Stimulated activated CD4-positive, alpha-beta T cell treated with anti-CD3 and anti-CD28 coated beads, Interleukin-4, amount 100 ng/mL, for 4 hours (primary cell): ENCODE results near the gene MT1E.
"Not testable (repeated sequence)": the region's sequence is repeated elsewhere in the genome, so short reads cannot be mapped to it uniquely, and the experiment has no call there.

Experiments used
- DNase-seq, 2 experiments: peaks; one replicate each; pipeline ENCODE4 v3.0.0-alpha.2; 2020

MT1E gene

GRCh38 chr16:56647641-56648431 lies 22.3 kb downstream of the MT1E start:
- DNase-seq, result no peak

DNA sequence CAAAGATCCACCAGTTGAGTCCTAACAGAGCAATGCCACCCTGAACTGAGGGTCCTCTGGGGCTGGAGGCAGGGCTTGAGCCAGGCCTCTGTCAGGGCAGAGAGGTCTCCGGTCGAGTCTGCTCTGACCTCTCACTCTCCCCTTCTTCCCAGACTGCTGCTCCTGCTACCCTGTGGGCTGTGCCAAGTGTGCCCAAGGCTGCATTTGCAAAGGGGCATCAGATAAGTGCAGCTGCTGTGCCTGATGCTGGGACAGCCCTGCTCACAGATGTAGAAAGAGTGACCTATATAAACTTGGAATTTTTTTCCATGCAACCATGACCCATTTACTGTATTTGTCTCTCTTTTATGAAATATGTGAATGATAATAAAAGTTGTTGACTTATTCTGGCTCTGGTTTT lies 23.7 kb downstream of the MT1E start:
- no peak for DNase-seq

DNA sequence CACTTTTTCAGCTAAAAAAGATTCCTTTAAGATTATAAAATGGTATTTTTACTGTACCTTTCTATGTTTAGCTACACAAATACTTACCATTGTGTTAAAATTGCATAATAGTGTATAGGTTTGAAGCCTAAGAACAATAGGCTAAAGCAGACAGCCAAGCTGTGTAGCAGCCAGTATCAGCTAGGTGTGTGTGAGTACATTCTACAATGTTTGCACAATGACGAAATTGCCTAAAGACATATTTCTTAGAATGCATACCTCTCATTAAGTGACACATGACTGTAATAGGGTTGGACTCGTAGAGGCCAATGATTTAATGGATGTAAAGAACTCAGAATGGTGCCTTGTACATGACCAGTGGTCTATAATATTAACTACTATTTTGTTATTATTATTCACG lies 24.2 kb downstream of the MT1E start:
- no peak for DNase-seq

GRCh38 chr16:56651586-56651985 lies 26.0 kb downstream of the MT1E start, which contains the start of gene MT1B:
MT1B (plus strand) TSS chr16:56651886; CDS start chr16:56651954, 68 bp downstream.
- DNase-seq, result no peak

DNA sequence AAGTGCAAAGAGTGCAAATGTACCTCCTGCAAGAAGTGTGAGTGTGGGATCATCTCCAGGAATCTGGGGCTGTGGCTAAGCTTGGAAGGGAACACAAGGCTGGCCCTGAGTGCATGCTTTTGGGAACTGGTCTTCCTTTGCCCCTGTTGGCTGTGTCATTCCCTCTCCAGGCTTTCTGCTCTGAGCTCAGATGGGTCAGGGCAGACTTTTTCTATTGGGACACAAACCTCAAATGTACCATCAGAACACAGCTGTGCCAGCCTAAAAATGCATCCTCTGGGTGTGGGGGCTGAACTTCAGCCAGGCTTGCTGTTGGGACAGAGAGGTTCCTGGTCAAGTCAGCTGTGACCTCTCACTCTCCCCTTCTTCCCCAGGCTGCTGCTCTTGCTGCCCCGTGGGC lies 27.0 kb downstream of the MT1E start:
- DNase-seq, result no peak

DNA sequence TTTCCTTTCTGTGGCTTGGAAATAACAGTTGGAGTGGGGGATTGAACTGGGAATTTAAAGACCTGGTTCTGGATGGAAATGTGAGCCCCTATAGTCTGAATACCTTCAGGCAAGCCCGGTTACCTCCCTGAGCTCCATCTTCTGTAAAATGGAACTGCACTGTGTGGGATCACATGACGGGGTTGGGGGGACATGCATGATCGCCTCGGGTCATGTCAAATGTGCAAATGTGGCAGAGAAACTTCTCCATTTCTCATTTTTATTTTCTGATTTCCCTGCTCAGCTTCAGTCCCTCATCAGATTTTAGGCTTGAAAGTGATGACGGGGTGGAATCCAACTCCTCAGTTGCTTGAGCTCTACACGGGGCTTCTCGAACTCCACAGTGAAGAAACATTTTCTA lies 27.6 kb downstream of the MT1E start:
- DNase-seq, result no peak

- peak; percentile 61 to 75 for DNase-seq
Observed at GRCh38 chr16:56657555-56658326, 32.2 kb downstream of the MT1E start, which contains the start of gene MT1F. MT1F (plus strand) TSS chr16:56657959; CDS start chr16:56658059, 100 bp downstream.

DNA sequence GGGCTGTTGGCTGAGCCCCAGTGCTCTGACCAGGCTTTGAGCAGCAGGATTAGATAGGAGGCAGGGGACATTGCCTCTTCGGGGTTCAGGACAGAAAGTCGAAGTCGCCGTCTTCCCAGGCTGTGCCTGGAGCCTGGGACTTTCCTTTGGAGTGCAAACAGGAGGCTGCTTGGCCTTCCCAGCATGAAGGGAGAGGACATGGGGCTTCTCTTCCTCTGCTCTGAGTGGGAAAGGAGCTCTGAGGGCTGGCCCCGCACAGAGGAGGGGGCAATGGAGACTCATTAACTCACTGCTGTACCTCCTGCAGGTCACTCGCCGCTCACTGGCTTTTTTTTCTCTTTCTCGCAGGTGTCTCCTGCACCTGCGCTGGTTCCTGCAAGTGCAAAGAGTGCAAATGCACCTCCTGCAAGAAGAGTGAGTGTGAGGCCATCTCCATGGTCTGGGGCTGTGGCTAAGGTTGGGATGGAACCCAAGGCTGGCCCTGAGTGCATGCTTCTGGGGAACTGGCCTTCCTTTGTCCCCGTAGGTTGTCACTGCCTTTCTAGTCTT lies 32.8 kb downstream of the MT1E start:
- DNase-seq, result no peak

- DNase-seq, result peak; percentile 22 to 30
Observed at GRCh38 chr16:56662357-56663354, 37.1 kb downstream of the MT1E start.

DNA sequence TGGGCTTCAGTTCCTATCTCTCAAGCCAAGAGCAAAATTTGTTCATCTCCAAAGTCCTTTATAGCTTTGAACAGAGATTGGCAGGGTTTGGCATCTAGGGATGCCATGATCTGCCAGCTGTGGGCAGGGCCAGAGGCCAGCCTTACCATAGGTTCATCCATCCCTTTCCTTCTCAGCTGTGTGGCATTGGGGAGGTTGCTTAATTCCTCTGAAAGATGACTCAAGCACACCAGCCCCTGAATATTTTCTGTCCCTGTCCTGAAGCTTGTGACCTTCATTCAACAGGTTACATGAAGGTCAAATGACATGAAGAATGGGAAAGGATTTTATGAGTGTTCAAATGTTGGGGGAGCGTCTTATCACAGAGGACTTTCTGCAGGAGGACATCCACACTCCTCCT lies 38.9 kb downstream of the MT1E start:
- no peak for DNase-seq

DNA sequence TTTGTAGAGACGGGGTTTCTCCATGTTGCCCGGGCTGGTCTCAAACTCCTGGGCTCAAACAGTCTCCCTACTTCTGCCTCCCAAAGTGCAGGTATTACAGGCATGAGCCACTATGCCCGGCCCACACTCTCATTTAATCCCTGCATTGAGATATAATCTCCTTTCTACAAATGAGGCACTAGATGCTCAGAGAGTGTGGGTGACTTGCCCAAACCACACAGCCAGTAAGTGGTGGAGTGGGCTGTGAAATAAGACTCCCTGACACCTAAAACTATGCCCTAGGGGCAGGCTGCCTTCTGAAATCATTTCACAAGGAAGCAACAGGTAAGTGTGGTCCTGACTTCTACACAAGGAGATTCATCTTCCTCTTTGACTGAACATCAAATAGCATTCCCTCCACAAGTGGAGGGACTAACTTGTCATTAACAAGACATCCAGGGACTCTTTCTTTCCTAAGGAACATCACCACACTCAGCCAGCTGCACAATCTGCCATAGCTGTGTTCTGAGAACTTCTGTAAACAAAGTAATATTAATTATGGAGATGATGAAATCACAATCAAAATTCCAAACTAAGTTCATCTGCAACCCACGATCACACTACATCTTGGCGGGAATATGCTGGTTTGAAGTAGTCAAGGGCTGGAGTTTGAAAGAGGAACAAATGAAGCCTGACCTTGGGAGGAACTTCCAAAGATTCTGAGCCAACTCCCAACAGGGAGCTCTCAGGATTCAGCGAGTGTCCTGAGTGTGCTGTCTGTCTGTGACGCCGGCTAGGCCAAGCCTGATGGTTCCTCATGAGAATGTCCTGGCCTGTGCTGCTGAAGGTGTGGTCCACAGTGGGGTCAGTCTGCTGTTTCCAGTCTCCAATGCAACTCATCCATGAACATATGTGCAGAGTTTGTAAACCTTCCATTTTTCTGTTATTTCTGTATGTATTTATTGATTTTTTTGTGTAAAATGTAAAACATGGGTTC lies 40.0 kb downstream of the MT1E start:
- DNase-seq, result not testable (repeated sequence)

DNA sequence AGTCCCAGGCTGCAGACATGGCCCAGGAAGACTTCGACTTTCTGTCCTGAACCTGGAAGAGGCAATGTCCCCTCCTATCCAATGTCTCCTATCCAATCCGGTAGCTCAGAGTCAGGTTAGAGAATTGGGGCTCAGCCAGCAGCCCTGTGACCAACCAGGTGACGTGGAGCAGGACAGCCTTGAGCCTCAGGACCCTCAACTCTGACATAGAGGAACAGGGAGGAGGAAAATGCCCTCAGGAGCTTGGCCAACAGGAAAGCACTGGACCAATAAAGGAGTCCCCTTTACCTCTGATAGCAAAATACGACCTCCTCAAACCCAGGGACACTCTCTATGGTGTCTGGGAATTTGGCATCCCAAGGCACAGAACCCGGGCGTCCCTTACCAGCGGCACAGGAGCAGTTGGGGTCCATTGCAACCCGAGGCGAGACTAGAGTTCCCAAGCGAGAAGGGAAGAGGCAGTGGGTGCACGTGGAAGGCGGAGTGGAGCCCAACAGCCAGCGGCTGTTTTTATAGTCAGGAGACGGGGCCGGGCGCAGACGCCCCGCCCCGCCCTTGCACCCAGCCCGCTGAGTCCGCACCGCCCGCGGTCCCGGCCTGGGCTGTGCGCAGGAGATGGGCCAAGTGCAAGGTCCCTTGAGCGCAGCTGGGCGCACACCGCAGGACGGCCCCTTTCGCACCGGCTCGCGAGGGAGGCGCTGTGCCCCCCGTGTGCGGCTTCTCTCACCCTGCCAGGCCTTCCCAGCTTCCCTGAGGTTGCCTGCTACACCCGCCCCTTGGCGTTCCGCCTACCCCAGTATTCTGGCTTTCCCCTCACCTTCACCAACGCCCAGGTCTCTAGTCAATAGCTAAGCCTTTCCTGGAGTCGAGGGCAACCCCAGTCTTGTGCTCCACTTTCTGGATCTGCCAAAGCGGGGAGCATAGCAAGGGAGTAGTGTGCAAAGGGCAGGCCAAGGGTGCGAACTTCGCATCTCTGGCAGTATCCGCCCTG lies 42.3 kb downstream of the MT1E start, which contains the start of gene MT1G:
Gene MT1G, minus strand, starts transcription at position 485 of the 991 bp plus-strand sequence. Its CDS starts 72 bp downstream, at position 413.
- DNase-seq, result peak in 1 of 2 experiments; percentile 40

GRCh38 chr16:56669005-56669839 lies 43.6 kb downstream of the MT1E start, which contains the start of gene MT1H:
MT1H (plus strand) TSS chr16:56669814; CDS start chr16:56669885, 71 bp downstream.
- DNase-seq, result peak in 1 of 2 experiments; percentile 22

DNA sequence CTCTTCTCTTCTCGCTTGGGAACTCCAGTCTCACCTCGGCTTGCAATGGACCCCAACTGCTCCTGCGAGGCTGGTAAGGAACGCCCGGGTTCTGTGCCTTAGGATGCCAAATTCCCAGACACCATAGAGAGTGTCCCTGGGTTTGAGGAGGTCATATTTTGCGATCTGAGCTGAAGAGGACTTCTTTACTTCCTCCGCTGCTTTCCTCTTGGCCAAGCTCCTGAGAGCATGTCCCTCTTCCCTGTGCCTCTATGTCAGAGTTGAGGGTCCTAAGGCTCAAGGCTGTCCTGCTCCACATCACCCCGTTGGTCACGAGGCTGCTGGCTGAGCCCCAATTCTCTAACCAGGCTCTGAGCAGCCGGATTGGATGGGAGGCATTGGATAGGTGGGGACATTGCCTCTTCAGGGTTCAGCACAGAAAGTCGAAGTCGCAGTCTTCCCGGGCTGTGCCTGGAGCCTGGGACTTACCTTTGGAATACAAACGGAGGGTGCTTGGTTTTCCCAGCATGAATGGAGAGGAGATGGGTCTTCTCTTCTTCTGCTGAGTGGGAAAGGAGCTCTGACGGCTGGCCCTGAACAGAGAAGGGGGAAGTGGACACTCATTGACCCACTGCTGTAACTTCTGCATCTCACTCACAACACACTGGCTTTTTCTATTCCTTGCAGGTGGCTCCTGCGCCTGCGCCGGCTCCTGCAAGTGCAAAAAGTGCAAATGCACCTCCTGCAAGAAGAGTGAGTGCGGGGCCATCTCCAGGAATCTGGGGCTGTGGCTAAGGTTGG lies 44.4 kb downstream of the MT1E start:
- DNase-seq, result no peak

- no peak for DNase-seq
Observed at GRCh38 chr16:56670620-56670934, 45.0 kb downstream of the MT1E start.

DNA sequence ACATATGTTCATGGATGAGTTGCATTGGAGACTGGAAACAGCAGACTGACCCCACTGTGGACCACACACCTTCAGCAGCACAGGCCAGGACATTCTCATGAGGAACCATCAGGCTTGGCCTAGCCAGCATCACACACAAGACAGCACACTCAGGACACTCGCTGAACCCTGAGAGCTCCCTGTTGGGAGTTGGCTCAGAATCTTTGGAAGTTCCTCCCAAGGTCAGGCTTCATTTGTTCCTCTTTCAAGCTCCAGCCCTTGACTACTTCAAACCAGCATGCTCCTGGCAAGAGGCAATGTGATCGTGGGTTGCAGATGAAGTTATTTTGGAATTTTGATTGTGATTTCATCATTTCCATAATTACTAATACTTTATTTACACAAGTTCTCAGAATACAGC lies 46.1 kb downstream of the MT1E start:
- DNase-seq, result not testable (repeated sequence)

DNA sequence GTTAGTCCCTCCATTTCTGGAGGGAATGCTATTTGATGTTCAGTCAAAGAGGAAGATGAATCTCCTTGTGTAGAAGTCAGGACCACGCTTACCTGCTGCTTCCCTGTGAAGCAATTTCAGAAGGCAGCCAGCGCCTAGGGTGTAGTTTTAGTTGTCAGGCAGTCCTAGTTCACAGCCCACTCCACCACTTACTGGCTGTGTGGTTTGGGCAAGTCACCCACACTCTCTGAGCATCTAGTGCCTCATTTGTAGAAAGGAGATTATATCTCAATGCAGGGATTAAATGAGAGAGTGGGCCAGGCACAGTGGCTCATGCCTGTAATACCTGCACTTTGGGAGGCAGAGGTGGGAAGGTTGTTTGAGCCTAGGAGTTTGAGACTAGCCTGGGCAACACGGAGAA lies 46.6 kb downstream of the MT1E start:
- DNase-seq, result not testable (repeated sequence)
